ENCODE data around the gene MRPL17.

DNA sequence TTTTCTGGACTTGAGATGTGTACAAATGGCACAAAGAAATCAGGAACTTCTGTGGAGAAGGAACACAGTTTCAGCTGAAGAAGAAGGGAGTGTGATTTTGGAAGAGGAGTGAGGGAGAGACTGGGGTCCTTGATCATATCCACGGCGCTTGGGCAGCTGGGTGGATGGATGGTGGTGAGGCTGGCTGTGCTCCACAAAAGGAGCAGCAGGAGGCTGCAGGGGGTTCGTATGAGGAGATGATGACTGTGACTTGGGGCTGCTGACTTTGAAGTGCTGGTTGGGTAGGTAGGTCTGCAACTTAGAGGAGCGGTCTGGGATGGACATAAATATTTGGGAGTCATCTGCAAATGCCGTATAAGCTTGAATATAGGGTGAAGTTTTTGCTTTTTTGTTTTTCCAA lies 26.2 kb downstream of the MRPL17 start:
- TF ChIP-seq, protein P1, sequence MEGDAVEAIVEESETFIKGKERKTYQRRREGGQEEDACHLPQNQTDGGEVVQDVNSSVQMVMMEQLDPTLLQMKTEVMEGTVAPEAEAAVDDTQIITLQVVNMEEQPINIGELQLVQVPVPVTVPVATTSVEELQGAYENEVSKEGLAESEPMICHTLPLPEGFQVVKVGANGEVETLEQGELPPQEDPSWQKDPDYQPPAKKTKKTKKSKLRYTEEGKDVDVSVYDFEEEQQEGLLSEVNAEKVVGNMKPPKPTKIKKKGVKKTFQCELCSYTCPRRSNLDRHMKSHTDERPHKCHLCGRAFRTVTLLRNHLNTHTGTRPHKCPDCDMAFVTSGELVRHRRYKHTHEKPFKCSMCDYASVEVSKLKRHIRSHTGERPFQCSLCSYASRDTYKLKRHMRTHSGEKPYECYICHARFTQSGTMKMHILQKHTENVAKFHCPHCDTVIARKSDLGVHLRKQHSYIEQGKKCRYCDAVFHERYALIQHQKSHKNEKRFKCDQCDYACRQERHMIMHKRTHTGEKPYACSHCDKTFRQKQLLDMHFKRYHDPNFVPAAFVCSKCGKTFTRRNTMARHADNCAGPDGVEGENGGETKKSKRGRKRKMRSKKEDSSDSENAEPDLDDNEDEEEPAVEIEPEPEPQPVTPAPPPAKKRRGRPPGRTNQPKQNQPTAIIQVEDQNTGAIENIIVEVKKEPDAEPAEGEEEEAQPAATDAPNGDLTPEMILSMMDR (optimal IDR thresholded peaks at IDR 0.05 in 1 of 3, IDR thresholded peaks at IDR 0.05 in 1 of 3, conservative IDR thresholded peaks at IDR 0.05 in 1 of 3; ENCODE audit: extremely low read depth in 1 of 3, insufficient read depth in 2 of 3, low read length in 3 of 3) = no peak
- TF ChIP-seq EZH2 (IDR thresholded peaks at IDR 0.05; ENCODE audit: low read length) = no peak

Data from keratinocyte (primary cell).